Neural crest cell (in vitro differentiated cells): ENCODE data around the gene MAP3K19. TPM values are rescaled to one million over a fixed set of nuclear protein-coding genes. Genes with fewer than 3 reads are reported as not detected.

ENCODE experiments used
- DNase-seq: peaks from one replicate; pipeline ENCODE4 v3.0.0; 2021; ENCODE audit warnings: low read depth, mixed read lengths, low spot score
- H3K27ac Mint-ChIP-seq: one replicate; pipeline ENCODE4 v1.8.0; 2021; ENCODE audit warnings: mild to moderate bottlenecking, mixed read lengths; ENCODE audit not compliant: unreplicated experiment
- H3K27me3 Mint-ChIP-seq: 2 replicates; pipeline ENCODE4 v1.8.0; 2021; ENCODE audit warnings: low read depth, mild to moderate bottlenecking, mixed read lengths
- H3K36me3 Mint-ChIP-seq: 2 replicates; pipeline ENCODE4 v1.8.0; 2021; ENCODE audit warnings: low read depth, mild to moderate bottlenecking, mixed read lengths
- H3K4me1 Mint-ChIP-seq: 2 replicates; pipeline ENCODE4 v1.8.0; 2021; ENCODE audit warnings: mixed read lengths
- H3K4me3 Mint-ChIP-seq: one replicate; pipeline ENCODE4 v1.8.0; 2021; ENCODE audit warnings: mild to moderate bottlenecking, mixed read lengths
- H3K9me3 Mint-ChIP-seq: 2 replicates; pipeline ENCODE4 v1.8.0; 2021; ENCODE audit warnings: mixed read lengths
- CTCF ChIP-seq: fragments of 200-600 bp; sonication (generic); conservative IDR thresholded peaks from 2 replicates; pipeline ENCODE4 v1.5.0; 2021; ENCODE audit warnings: antibody characterized with exemption, mild to moderate bottlenecking
- total RNA-seq: library from RNA; stranded (reverse); gene quantifications from 2 replicates; pipeline ENCODE4 v1.2.1, GENCODE V29; 2021

MAP3K19 gene
- total RNA-seq, 1 donor from 2014 or later = not detected

GRCh38 chr2:134936691-134937090, 110.6 kb downstream of the MAP3K19 start:
- TF ChIP-seq CTCF = no peak
- Mint-ChIP-seq H3K27me3 (no peaks in the 10 kb centered on the region), H3K36me3 (peaks cover 13% of the 10 kb centered on the region), H3K27ac (no peak overlapping the region), H3K9me3 (no peaks in the 10 kb centered on the region), H3K4me1 (peaks cover 17% of the 10 kb centered on the region), H3K4me3 (no peak overlapping the region)
- no peak for DNase-seq

- no peak overlapping the region for H3K4me3 Mint-ChIP-seq
- H3K27ac Mint-ChIP-seq = peak overlapping the region; percentile 1
- no peak for DNase-seq
- no peaks in the 10 kb centered on the region for H3K27me3 Mint-ChIP-seq
- TF ChIP-seq CTCF = no peak
- peaks cover 21% of the 10 kb centered on the region for H3K4me1 Mint-ChIP-seq
- H3K36me3 Mint-ChIP-seq = peaks cover 11% of the 10 kb centered on the region
- H3K9me3 Mint-ChIP-seq = no peaks in the 10 kb centered on the region
Measured at GRCh38 chr2:134934641-134935040, 112.6 kb downstream of the MAP3K19 start.

GRCh38 chr2:134934150-134934549, 113.1 kb downstream of the MAP3K19 start:
- DNase-seq = no peak
- Mint-ChIP-seq H3K4me1 (peaks cover 21% of the 10 kb centered on the region), H3K36me3 (peaks cover 9% of the 10 kb centered on the region), H3K27ac (no peak overlapping the region), H3K27me3 (no peaks in the 10 kb centered on the region), H3K9me3 (no peaks in the 10 kb centered on the region), H3K4me3 (no peak overlapping the region)
- no peak for TF ChIP-seq CTCF

GRCh38 chr2:134933732-134934131, 113.5 kb downstream of the MAP3K19 start:
- Mint-ChIP-seq H3K9me3 (no peaks in the 10 kb centered on the region), H3K4me1 (peaks cover 21% of the 10 kb centered on the region), H3K4me3 (no peak overlapping the region), H3K36me3 (peaks cover 9% of the 10 kb centered on the region), H3K27ac (no peak overlapping the region), H3K27me3 (no peaks in the 10 kb centered on the region)
- no peak for DNase-seq
- TF ChIP-seq CTCF = no peak

- H3K36me3 Mint-ChIP-seq = peaks cover 9% of the 10 kb centered on the region
- no peak for TF ChIP-seq CTCF
- no peak overlapping the region for H3K4me3 Mint-ChIP-seq
- no peak overlapping the region for H3K27ac Mint-ChIP-seq
- peaks cover 25% of the 10 kb centered on the region for H3K4me1 Mint-ChIP-seq
- no peak for DNase-seq
- no peaks in the 10 kb centered on the region for H3K27me3 Mint-ChIP-seq
- H3K9me3 Mint-ChIP-seq = no peaks in the 10 kb centered on the region
Measured at GRCh38 chr2:134932864-134933526, 114.3 kb downstream of the MAP3K19 start.
